Lower leg skin (tissue), 4 donors: ENCODE measurements around the gene SERPINE2. TPM values are rescaled to one million over a fixed set of nuclear protein-coding genes. Genes with fewer than 3 reads are reported as not detected.

ENCODE experiments used
- DNase-seq, 2 donors: peaks; one replicate each; pipeline ENCODE4 v3.0.0-alpha.2; 2019; ENCODE audit warnings: low spot score in 2 of 2
- H3K4me3 ChIP-seq: fragments of 200-600 bp; sonication (generic); 2 replicates; pipeline ENCODE4 v1.5.1; 2017; ENCODE audit warnings: mild to moderate bottlenecking, low read depth; ENCODE audit not compliant: poor library complexity, severe bottlenecking
- CTCF ChIP-seq, 3 donors: fragments of 450-650 bp; IDR thresholded peaks; one replicate each; pipeline ENCODE4 v1.5.1; 2016; ENCODE audit warnings: antibody characterized with exemption in 3 of 3, mild to moderate bottlenecking in 3 of 3, moderate library complexity in 2 of 3
- POLR2A ChIP-seq, 2 donors: fragments of 450-650 bp; IDR thresholded peaks; one replicate each; pipeline ENCODE4 v1.6.1; 2016 to 2017; ENCODE audit warnings: antibody characterized with exemption in 2 of 2, mild to moderate bottlenecking in 1 of 2, moderate library complexity in 1 of 2
- WGBS, 2 donors: methylation state at CpG; one replicate each; pipeline ENCODE4 v1.1.5; 2018; 5-methylcytosine and 5-hydroxymethylcytosine counted together
- intact Hi-C: fragments of 100-400 bp; cut with DNase I; formaldehyde crosslinking; loops from one replicate; pipeline ENCODE4 v1.15.0; 2023; ENCODE audit warnings: low total_unique reads
- total RNA-seq, 4 donors: library from RNA; depleted of rRNA; stranded (reverse); fragments of >200 nt; gene quantifications; one replicate each; pipeline ENCODE4 v1.1.0, GENCODE V29; 2016

SERPINE2 gene
- total RNA-seq, 4 donors from 2014 or later, result 1.8 to 11.5 (median 4.7) TPM

- TF ChIP-seq POLR2A (IDR thresholded peaks at IDR 0.05) (no peak), CTCF (IDR thresholded peaks at IDR 0.05) (no peak)
- DNase-seq, result no peak
- no peak overlapping the region for H3K4me3 ChIP-seq
- WGBS, 2 donors, result 69 to 72% methylated on average over 4 of the region's 4 CpGs
- intact Hi-C loops, result loop anchor here (5.0 kb wide), 1 partner anchor 172 kb away; no protein-coding TSS in a partner anchor
These were observed 109.4 kb downstream of the SERPINE2 start for GRCh38 chr2:223929571-223930102.

GRCh38 chr2:223928113-223929006 lies 110.7 kb downstream of the SERPINE2 start:
- no peak overlapping the region for H3K4me3 ChIP-seq
- no peak for TF ChIP-seq CTCF (IDR thresholded peaks at IDR 0.05)
- no peak for TF ChIP-seq POLR2A (IDR thresholded peaks at IDR 0.05)
- whole genome bisulfite sequencing, 2 donors, result 89 to 91% methylated on average over 7 of the region's 7 CpGs
- intact Hi-C loops, result loop anchor here (5.0 kb wide), 1 partner anchor 171 kb away; no protein-coding TSS in a partner anchor
- no peak for DNase-seq

GRCh38 chr2:223925106-223925505 lies 114.0 kb downstream of the SERPINE2 start:
- intact Hi-C loops, result loop anchor here (5.0 kb wide), 1 partner anchor 168 kb away; no protein-coding TSS in a partner anchor
- WGBS, 2 donors, result 95 to 97% methylated on average over 3 of the region's 3 CpGs
- TF ChIP-seq POLR2A (IDR thresholded peaks at IDR 0.05) (no peak), CTCF (IDR thresholded peaks at IDR 0.05) (no peak)
- H3K4me3 ChIP-seq, result no peak overlapping the region
- no peak for DNase-seq

Other genes with a start within 250 kb of the SERPINE2 start
- 1 to 10 TPM in 3 of 4 donors, under 1 TPM in 1; 0.80 to 6.4 (median 1.7) TPM for gene AP1S3, start 201.7 kb downstream of the SERPINE2 start, total RNA-seq
- 10 to 100 TPM; 28.1 to 38.4 (median 31.8) TPM for gene WDFY1, start 94.0 kb downstream of the SERPINE2 start, total RNA-seq
- 10 to 100 TPM; 19.6 to 27.5 (median 21.5) TPM for gene MRPL44, start 81.8 kb downstream of the SERPINE2 start, total RNA-seq